GM23338 (cell line): ENCODE data around the gene ZNF747. TPM values are rescaled to one million over a fixed set of nuclear protein-coding genes. Genes with fewer than 3 reads are reported as not detected.

Source experiments
- ATAC-seq: fragments of 200-7000 bp; cut with Tn5 transposase; 3 replicates; pipeline ENCODE4 v1.9.1; 2020
- DNase-seq: peaks from one replicate; pipeline ENCODE4 v3.0.0-alpha.2; 2015; ENCODE audit warnings: low spot score
- H2AFZ ChIP-seq: fragments of 200-600 bp; sonication (generic); 2 replicates; pipeline ENCODE4 v1.8.0; 2016; ENCODE audit warnings: antibody characterized with exemption, mild to moderate bottlenecking, moderate library complexity
- H3F3A ChIP-seq: fragments of 200-600 bp; sonication (generic); replicated peaks from 2 replicates; pipeline ENCODE4 v1.8.0; 2017; ENCODE audit warnings: antibody characterized with exemption, mixed run types, low read depth
- H3K27ac ChIP-seq: fragments of 200-600 bp; sonication (generic); 2 replicates; pipeline ENCODE4 v1.6.1; 2016; ENCODE audit warnings: low read depth
- H3K27me3 ChIP-seq: fragments of 200-600 bp; sonication (generic); 2 replicates; pipeline ENCODE4 v1.8.0; 2016; ENCODE audit warnings: mild to moderate bottlenecking, mixed run types, moderate library complexity; ENCODE audit not compliant: insufficient read depth
- H3K36me3 ChIP-seq: fragments of 200-600 bp; sonication (generic); 2 replicates; pipeline ENCODE4 v1.8.0; 2016; ENCODE audit warnings: mild to moderate bottlenecking; ENCODE audit not compliant: insufficient read depth
- H3K4me1 ChIP-seq: fragments of 200-600 bp; sonication (generic); 2 replicates; pipeline ENCODE4 v1.8.0; 2016; ENCODE audit warnings: mild to moderate bottlenecking, moderate library complexity; ENCODE audit not compliant: insufficient read depth
- H3K4me2 ChIP-seq: fragments of 200-600 bp; sonication (generic); 2 replicates; pipeline ENCODE4 v1.7.1; 2017; ENCODE audit warnings: mixed run types
- H3K4me3 ChIP-seq: fragments of 200-600 bp; sonication (generic); 2 replicates; pipeline ENCODE4 v1.6.1; 2016; ENCODE audit warnings: mixed run types
- H3K79me2 ChIP-seq: fragments of 200-600 bp; sonication (generic); replicated peaks from 2 replicates; pipeline ENCODE4 v1.8.0; 2017; ENCODE audit warnings: mild to moderate bottlenecking; ENCODE audit not compliant: insufficient read depth
- H3K9me2 ChIP-seq: fragments of 200-600 bp; sonication (generic); 2 replicates; pipeline ENCODE4 v1.8.0; 2017; ENCODE audit not compliant: insufficient read depth
- H4K20me1 ChIP-seq: fragments of 200-600 bp; sonication (generic); replicated peaks from 2 replicates; pipeline ENCODE4 v1.8.0; 2017; ENCODE audit warnings: mild to moderate bottlenecking; ENCODE audit not compliant: insufficient read depth
- H3K27ac Mint-ChIP-seq: 2 replicates; pipeline ENCODE4 v1.8.0; 2020; ENCODE audit warnings: inconsistent platforms, mild to moderate bottlenecking, moderate library complexity, mixed read lengths
- H3K27me3 Mint-ChIP-seq: 3 replicates; pipeline ENCODE4 v1.8.0; 2022; ENCODE audit warnings: low read depth, mild to moderate bottlenecking, moderate library complexity, mixed read lengths, inconsistent platforms; ENCODE audit not compliant: insufficient read depth, poor library complexity
- H3K36me3 Mint-ChIP-seq: 3 replicates; pipeline ENCODE4 v1.8.0; 2021; ENCODE audit warnings: low read depth, mild to moderate bottlenecking, inconsistent platforms, moderate library complexity, mixed read lengths
- H3K4me1 Mint-ChIP-seq: 3 replicates; pipeline ENCODE4 v1.8.0; 2020; ENCODE audit warnings: mild to moderate bottlenecking, inconsistent platforms, mixed read lengths
- H3K4me3 Mint-ChIP-seq: 3 replicates; pipeline ENCODE4 v1.8.0; 2021; ENCODE audit warnings: moderate library complexity, mild to moderate bottlenecking, inconsistent platforms, mixed read lengths
- H3K9me3 Mint-ChIP-seq: 3 replicates; pipeline ENCODE4 v1.8.0; 2020; ENCODE audit warnings: moderate library complexity, mild to moderate bottlenecking, inconsistent platforms, mixed read lengths
- CTCF ChIP-seq, 2 experiments: fragments of 200-600 bp in 1 of 2; sonication (generic) in 1 of 2; conservative IDR thresholded peaks; 2 replicates each; pipeline versions ENCODE4 v1.5.1 to v1.6.1; 2016 to 2017; ENCODE audit warnings: antibody characterized with exemption in 2 of 2, low read depth in 2 of 2, mild to moderate bottlenecking in 2 of 2, moderate library complexity in 1 of 2
- ETS1 ChIP-seq: IDR thresholded peaks from 2 replicates; pipeline ENCODE4 v1.6.1; 2016; ENCODE audit warnings: antibody characterized with exemption
- EZH2 ChIP-seq: fragments of 200-600 bp; sonication (generic); IDR thresholded peaks from one replicate; pipeline ENCODE4 v1.8.0; 2017; ENCODE audit warnings: antibody characterized with exemption, mild to moderate bottlenecking, low read depth; ENCODE audit not compliant: unreplicated experiment
- NANOG ChIP-seq: IDR thresholded peaks from 2 replicates; pipeline ENCODE4 v1.6.1; 2016; ENCODE audit warnings: antibody characterized with exemption, borderline replicate concordance
- POLR2AphosphoS5 ChIP-seq: IDR thresholded peaks from 2 replicates; pipeline ENCODE4 v1.6.1; 2016; ENCODE audit warnings: antibody characterized with exemption, low read depth
- REST ChIP-seq: IDR thresholded peaks from one replicate; pipeline ENCODE4 v1.6.1; 2018; ENCODE audit warnings: antibody characterized with exemption; ENCODE audit not compliant: unreplicated experiment
- STAT1 ChIP-seq: IDR thresholded peaks from one replicate; pipeline ENCODE4 v1.6.1; 2016; ENCODE audit warnings: antibody characterized with exemption; ENCODE audit not compliant: unreplicated experiment
- polyA plus RNA-seq: library from polyadenylated mRNA; unstranded; fragments of >200 nt; fragmentation: Nextera tagmentation; extraction: Ambion mirVana; gene quantifications from 2 replicates; pipeline ENCODE4 v1.2.1, GENCODE V29; 2016
- total RNA-seq: library from RNA; depleted of rRNA; stranded (reverse); fragments of >200 nt; shearing (Covaris generic); gene quantifications from 2 replicates; pipeline ENCODE4 v1.2.3, GENCODE V29; 2014

ZNF747 gene
- total and polyA plus RNA-seq, 2 experiments from 2014 or later, result 4.2 to 12.6 TPM

- no peak overlapping the region for H2AFZ ChIP-seq
- H3K79me2 ChIP-seq, result no peaks in the 10 kb centered on the region
- no peak overlapping the region for H3K27ac Mint-ChIP-seq
- peaks cover 3% of the 10 kb centered on the region; the same call in 2 of the 3 replicates for H3K9me3 Mint-ChIP-seq
- DNase-seq, result no peak
- H3K4me1 ChIP-seq, result peaks cover 40% of the 10 kb centered on the region
- TF ChIP-seq NANOG, result no peak
- TF ChIP-seq ETS1, result no peak
- no peak for TF ChIP-seq EZH2
- no peak for TF ChIP-seq POLR2AphosphoS5
- TF ChIP-seq STAT1, result no peak
- TF ChIP-seq REST, result no peak
- H3K27me3 Mint-ChIP-seq, result peaks cover 5% of the 10 kb centered on the region
- no peaks in the 10 kb centered on the region for H3K27me3 ChIP-seq
- no peak overlapping the region for H3K4me2 ChIP-seq
- no peak overlapping the region for H3K4me3 Mint-ChIP-seq
- H3K36me3 Mint-ChIP-seq, result peaks cover 2% of the 10 kb centered on the region; the same call in 1 of the 3 replicates
- H3K4me3 ChIP-seq, result no peak overlapping the region
- ATAC-seq, result no peak
- no peak overlapping the region for H3K27ac ChIP-seq
- peaks cover 15% of the 10 kb centered on the region for H3K4me1 Mint-ChIP-seq
- no peaks in the 10 kb centered on the region for H3K36me3 ChIP-seq
- no peaks in the 10 kb centered on the region for H3K9me2 ChIP-seq
- H4K20me1 ChIP-seq, result no peaks in the 10 kb centered on the region
- 0 out of 2 replicates have a peak, but pooled peaks cover 4% of the 10 kb centered on the region for H3F3A ChIP-seq
Observed at GRCh38 chr16:30546115-30546514, 11.5 kb upstream of the ZNF747 start.

GRCh38 chr16:30543067-30543466 lies 8.4 kb upstream of the ZNF747 start:
- peaks cover 2% of the 10 kb centered on the region; the same call in 1 of the 3 replicates for H3K36me3 Mint-ChIP-seq
- DNase-seq (no peak), ATAC-seq (no peak)
- Histone ChIP-seq H3K36me3 (no peaks in the 10 kb centered on the region), H3K4me1 (peaks cover 33% of the 10 kb centered on the region), H3K27ac (no peak overlapping the region), H3K27me3 (no peaks in the 10 kb centered on the region), H3F3A (0 out of 2 replicates have a peak, but pooled peaks cover 4% of the 10 kb centered on the region), H3K4me2 (peak overlapping the region; percentile 70), H4K20me1 (no peaks in the 10 kb centered on the region), H2AFZ (no peak overlapping the region), H3K9me2 (no peaks in the 10 kb centered on the region), H3K79me2 (no peaks in the 10 kb centered on the region), H3K4me3 (no peak overlapping the region)
- peaks cover 5% of the 10 kb centered on the region for H3K4me1 Mint-ChIP-seq
- H3K9me3 Mint-ChIP-seq, result peaks cover 3% of the 10 kb centered on the region; the same call in 2 of the 3 replicates
- no peak overlapping the region for H3K4me3 Mint-ChIP-seq
- no peak overlapping the region for H3K27ac Mint-ChIP-seq
- peaks cover 11% of the 10 kb centered on the region for H3K27me3 Mint-ChIP-seq
- no peak for TF ChIP-seq CTCF (conservative IDR thresholded peaks at IDR 0.05; ENCODE audit: low read depth in 2 of 2)
